Type B pancreatic cell (in vitro differentiated cells): ENCODE data around the gene KCTD13. TPM values are rescaled to one million over a fixed set of nuclear protein-coding genes. Genes with fewer than 3 reads are reported as not detected.

Source experiments
- DNase-seq: peaks from one replicate; pipeline ENCODE4 v3.0.0; 2021; ENCODE audit warnings: mixed read lengths; ENCODE audit not compliant: unreplicated experiment; ENCODE audit errors: extremely low spot score
- H3K27ac Mint-ChIP-seq: 2 replicates; pipeline ENCODE4 v1.8.0; 2021; ENCODE audit warnings: mild to moderate bottlenecking, mixed read lengths
- H3K27me3 Mint-ChIP-seq: 2 replicates; pipeline ENCODE4 v1.8.0; 2021; ENCODE audit warnings: mixed read lengths
- H3K36me3 Mint-ChIP-seq: 2 replicates; pipeline ENCODE4 v1.8.0; 2021; ENCODE audit warnings: mixed read lengths
- H3K4me1 Mint-ChIP-seq: one replicate; pipeline ENCODE4 v1.8.0; 2021; ENCODE audit warnings: mixed read lengths; ENCODE audit not compliant: unreplicated experiment
- H3K4me3 Mint-ChIP-seq: 2 replicates; pipeline ENCODE4 v1.8.0; 2021; ENCODE audit warnings: mild to moderate bottlenecking, mixed read lengths
- H3K9me3 Mint-ChIP-seq: 2 replicates; pipeline ENCODE4 v1.8.0; 2021; ENCODE audit warnings: mixed read lengths
- total RNA-seq: library from RNA; stranded (reverse); gene quantifications from 2 replicates; pipeline ENCODE4 v1.2.1, GENCODE V29; 2021; ENCODE audit warnings: low replicate concordance
- TF ChIP-seq, protein P1 (sequence below): fragments of 200-600 bp; sonication (generic); conservative IDR thresholded peaks from 2 replicates; pipeline ENCODE4 v1.5.0; 2021; ENCODE audit warnings: antibody characterized with exemption, mild to moderate bottlenecking

Gene KCTD13
- total RNA-seq, 1 donor from 2014 or later = 20.6 TPM

GRCh38 chr16:29901607-29901945 is 24.4 kb downstream of the KCTD13 start:
- Mint-ChIP-seq H3K9me3 (no peaks in the 10 kb centered on the region), H3K27ac (no peak overlapping the region)

DNA sequence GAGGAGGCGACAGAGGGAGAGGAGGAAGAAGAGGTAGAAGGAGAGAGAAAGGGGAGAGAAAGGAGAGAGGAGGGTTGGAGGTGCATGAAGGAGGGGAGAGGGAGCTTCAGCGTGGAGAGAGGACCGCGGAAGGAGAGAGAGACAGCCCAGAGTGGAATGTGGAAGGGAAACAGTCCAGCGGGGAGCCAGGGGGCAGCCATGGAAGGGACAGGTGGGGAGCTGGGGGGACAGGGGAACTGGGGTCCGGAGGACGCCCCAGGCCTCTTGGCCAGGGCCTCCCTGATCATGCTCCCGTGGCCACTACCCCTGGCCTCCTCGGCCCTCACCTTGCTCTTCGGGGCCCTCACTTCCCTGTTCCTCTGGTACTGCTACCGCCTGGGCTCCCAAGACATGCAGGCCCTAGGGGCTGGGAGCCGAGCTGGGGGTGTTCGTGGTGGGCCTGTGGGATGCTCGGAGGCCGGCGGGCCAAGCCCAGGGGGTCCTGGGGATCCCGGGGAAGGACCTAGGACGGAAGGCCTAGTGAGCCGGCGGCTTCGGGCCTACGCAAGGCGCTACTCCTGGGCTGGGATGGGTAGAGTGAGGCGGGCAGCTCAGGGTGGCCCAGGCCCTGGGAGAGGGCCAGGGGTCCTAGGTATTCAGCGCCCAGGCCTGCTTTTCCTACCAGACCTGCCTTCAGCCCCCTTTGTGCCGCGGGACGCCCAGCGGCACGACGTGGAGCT is 25.0 kb downstream of the KCTD13 start:
- TF ChIP-seq, protein P1, sequence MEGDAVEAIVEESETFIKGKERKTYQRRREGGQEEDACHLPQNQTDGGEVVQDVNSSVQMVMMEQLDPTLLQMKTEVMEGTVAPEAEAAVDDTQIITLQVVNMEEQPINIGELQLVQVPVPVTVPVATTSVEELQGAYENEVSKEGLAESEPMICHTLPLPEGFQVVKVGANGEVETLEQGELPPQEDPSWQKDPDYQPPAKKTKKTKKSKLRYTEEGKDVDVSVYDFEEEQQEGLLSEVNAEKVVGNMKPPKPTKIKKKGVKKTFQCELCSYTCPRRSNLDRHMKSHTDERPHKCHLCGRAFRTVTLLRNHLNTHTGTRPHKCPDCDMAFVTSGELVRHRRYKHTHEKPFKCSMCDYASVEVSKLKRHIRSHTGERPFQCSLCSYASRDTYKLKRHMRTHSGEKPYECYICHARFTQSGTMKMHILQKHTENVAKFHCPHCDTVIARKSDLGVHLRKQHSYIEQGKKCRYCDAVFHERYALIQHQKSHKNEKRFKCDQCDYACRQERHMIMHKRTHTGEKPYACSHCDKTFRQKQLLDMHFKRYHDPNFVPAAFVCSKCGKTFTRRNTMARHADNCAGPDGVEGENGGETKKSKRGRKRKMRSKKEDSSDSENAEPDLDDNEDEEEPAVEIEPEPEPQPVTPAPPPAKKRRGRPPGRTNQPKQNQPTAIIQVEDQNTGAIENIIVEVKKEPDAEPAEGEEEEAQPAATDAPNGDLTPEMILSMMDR = no peak
- peak overlapping the region; percentile 18 for H3K27ac Mint-ChIP-seq
- DNase-seq = no peak
- peak overlapping the region; percentile 86 for H3K4me3 Mint-ChIP-seq
- peaks cover 41% of the 10 kb centered on the region for H3K27me3 Mint-ChIP-seq
- no peaks in the 10 kb centered on the region for H3K36me3 Mint-ChIP-seq
- no peaks in the 10 kb centered on the region for H3K9me3 Mint-ChIP-seq
- H3K4me1 Mint-ChIP-seq = peaks cover 6% of the 10 kb centered on the region

More at GRCh38 chr16:29901607-29901945, 24.4 kb downstream of the KCTD13 start:
- TF ChIP-seq, protein P1 = no peak
- Mint-ChIP-seq H3K4me3 (peak overlapping the region; percentile 76), H3K36me3 (no peaks in the 10 kb centered on the region), H3K27me3 (peaks cover 37% of the 10 kb centered on the region), H3K4me1 (peaks cover 6% of the 10 kb centered on the region)
- DNase-seq = no peak

DNA sequence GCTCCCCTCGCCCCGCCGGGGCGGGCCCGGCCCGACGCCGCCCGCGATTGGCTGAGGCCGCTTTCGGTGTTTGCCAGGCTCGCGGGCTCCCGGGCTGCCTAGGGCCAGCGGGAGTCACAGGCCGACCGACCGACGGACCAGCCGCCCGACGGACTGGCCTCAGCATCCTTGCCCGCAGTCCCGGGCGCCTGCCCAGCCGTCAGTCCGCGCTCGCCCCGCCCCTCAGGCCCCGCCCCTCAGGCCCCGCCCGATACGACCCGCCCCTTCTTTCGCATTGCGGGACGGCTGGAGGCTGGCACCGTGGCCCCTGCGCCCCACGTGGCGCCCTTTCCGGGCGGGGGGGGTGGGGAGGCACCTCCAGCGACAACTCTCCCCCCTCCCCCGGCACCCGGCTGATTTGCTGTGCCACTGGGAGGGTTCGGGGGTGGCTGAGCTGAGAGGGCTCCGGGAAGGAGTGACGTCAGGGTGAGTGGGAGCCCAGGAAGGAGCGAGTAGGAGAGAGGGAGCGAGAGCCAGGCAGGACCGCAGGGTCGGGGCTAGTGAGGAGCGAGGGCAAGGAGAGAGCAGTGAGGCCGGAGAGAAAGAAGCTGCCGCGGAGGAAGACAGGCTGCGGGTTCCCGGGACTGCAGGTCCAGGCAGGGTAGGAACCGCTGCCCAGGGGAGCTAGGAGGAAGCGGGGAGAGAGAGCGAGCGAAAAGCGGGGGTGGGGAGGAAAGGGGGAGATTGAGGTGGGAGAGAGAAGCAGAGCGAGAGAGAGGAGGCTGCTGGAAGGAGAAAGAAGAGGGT is 25.7 kb downstream of the KCTD13 start, which contains the start of gene ASPHD1:
Gene ASPHD1, plus strand, starts transcription at position 387 of the 786 bp plus-strand sequence. CDS start 484 bp downstream, outside the sequence.
- peaks cover 6% of the 10 kb centered on the region for H3K4me1 Mint-ChIP-seq
- H3K9me3 Mint-ChIP-seq = no peaks in the 10 kb centered on the region
- DNase-seq = peak; percentile 87
- peaks cover 41% of the 10 kb centered on the region for H3K27me3 Mint-ChIP-seq
- H3K36me3 Mint-ChIP-seq = no peaks in the 10 kb centered on the region
- TF ChIP-seq, protein P1 = no peak
- peak within 1 kb of the TSS; percentile 86 for H3K4me3 Mint-ChIP-seq
- peak within 1 kb of the TSS; percentile 48 for H3K27ac Mint-ChIP-seq

DNA sequence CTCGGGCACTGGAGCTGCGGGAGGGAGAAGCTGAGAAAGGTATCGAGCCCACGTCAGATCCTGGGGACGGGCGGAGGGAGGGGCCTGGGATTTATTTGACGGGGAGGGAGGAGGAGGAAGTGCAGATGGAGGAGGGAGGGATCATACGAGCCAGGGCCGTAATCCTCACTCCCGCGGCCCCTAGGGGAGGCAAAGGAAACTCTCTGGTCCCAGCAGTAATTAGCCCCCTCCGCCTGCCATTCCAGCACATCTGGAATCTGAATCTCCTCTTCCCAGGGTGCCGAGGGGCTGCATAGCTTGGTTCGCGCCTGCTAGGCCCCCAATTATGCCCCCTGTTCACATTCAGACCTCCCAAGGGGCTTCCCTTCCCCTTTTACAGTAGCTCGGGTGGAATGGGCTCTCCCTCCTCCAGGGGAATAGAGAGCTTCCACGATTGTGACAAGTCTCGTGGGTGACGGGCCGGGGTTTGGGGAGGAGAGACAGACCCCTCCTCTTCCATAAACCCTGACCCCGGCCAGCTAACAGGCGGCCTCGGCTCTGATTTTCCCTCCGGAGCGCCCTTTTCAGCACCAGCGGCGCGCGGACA is 26.4 kb downstream of the KCTD13 start, which contains the start of gene SEZ6L2:
Gene SEZ6L2, minus strand, starts transcription at position 35 of the 586 bp plus-strand sequence. CDS start 531 bp downstream, outside the sequence.
- Mint-ChIP-seq H3K27me3 (peaks cover 41% of the 10 kb centered on the region), H3K27ac (peak within 1 kb of the TSS; percentile 48), H3K4me1 (peaks cover 6% of the 10 kb centered on the region), H3K4me3 (peak within 1 kb of the TSS; percentile 86), H3K36me3 (no peaks in the 10 kb centered on the region), H3K9me3 (no peaks in the 10 kb centered on the region)
- TF ChIP-seq, protein P1 = peak; percentile 41
- DNase-seq = no peak

DNA sequence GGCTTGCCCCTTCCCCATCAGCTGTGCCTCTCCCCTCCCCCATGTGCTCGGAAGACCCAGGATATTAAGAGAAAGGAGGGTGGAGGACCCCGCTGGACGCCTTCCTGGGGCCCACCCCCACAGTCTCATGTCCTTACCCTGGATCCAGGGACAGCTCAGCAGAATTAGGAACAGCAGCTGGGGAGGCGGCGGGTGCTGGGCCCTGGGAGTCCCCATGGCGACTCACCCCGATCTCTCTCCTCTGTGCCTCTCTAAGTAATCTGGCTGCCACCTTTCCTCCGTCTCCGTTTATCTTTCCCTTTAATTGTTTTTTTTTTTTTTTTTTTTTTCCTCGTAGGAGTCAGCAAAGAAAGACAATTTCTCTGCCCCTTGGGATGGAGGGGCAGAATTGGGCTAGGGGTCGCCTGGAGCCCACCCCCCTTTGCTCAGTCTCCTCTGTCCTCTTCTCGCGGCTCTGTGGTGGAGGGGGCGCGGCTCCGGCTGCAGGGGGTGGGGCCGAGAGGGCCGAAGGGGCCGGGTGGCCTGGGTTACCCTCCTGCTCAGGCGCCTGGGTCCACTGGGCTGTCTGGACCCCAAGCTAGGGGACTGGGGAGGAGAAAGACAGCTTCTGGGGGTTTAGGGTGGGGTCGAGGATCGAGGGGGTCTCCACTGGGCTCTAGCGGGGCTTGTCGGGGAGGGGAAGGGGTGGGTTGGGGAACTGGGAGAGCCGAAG is 27.1 kb downstream of the KCTD13 start:
- TF ChIP-seq, protein P1 = no peak
- peaks cover 41% of the 10 kb centered on the region for H3K27me3 Mint-ChIP-seq
- peak overlapping the region; percentile 48 for H3K27ac Mint-ChIP-seq
- no peak for DNase-seq
- peak overlapping the region; percentile 81 for H3K4me3 Mint-ChIP-seq
- no peaks in the 10 kb centered on the region for H3K9me3 Mint-ChIP-seq
- peaks cover 6% of the 10 kb centered on the region for H3K4me1 Mint-ChIP-seq
- H3K36me3 Mint-ChIP-seq = no peaks in the 10 kb centered on the region
